SK-N-SH (cell line): ENCODE results near the gene NEK10. TPM values are rescaled to one million over a fixed set of nuclear protein-coding genes. Genes with fewer than 3 reads are reported as not detected.

ENCODE experiments used
- CTCF ChIA-PET: fragments of 300-600, 350-600 bp; formaldehyde crosslinking; extraction: SDS; loops from one replicate; lab custom pipeline; 2021; lab: Yijun Ruan, JAX
- POLR2A ChIA-PET: fragments of 350-600 bp; sonication (Branson Sonifier 250); formaldehyde crosslinking; extraction: SDS; loops from one replicate; lab custom pipeline; 2020; ENCODE audit warnings: antibody characterized with exemption, inconsistent platforms; lab: Yijun Ruan, JAX
- DNase-seq: peaks from one replicate; pipeline ENCODE4 v3.0.0; 2012
- H2AFZ ChIP-seq: fragments of 200-600 bp; sonication (generic); 2 replicates; pipeline ENCODE4 v1.8.1; 2016; ENCODE audit warnings: antibody characterized with exemption, mild to moderate bottlenecking, low read depth
- H3F3A ChIP-seq: fragments of 200-600 bp; sonication (generic); replicated peaks from 2 replicates; pipeline ENCODE3; 2016; ENCODE audit warnings: antibody characterized with exemption, mild to moderate bottlenecking; ENCODE audit not compliant: insufficient read depth
- H3K27ac ChIP-seq, 2 experiments: fragments of 200-500 bp in 1 of 2; fragments of 200-600 bp in 1 of 2; sonication (Bioruptor generic) in 1 of 2; sonication (generic), shearing (Covaris generic) in 1 of 2; 2 replicates each; pipeline versions ENCODE4 v1.5.1 to v1.6.1; 2014 to 2016; ENCODE audit warnings: low read depth in 2 of 2, inconsistent platforms in 1 of 2, low read length in 1 of 2, mild to moderate bottlenecking in 1 of 2, mixed read lengths in 1 of 2
- H3K27me3 ChIP-seq: fragments of 200-600 bp; sonication (generic), shearing (Covaris generic); 2 replicates; pipeline ENCODE4 v1.6.1; 2016; ENCODE audit warnings: mixed run types; ENCODE audit not compliant: insufficient read depth
- H3K36me3 ChIP-seq, 2 experiments: fragments of 200-500 bp in 1 of 2; fragments of 200-600 bp in 1 of 2; sonication (Bioruptor generic) in 1 of 2; sonication (generic) in 1 of 2; replicated peaks in 1 of 2; 2 replicates each; pipeline versions ENCODE3 to v1.5.1; 2014 to 2016; ENCODE audit warnings: low read length in 1 of 2, mild to moderate bottlenecking in 1 of 2; ENCODE audit not compliant: insufficient read depth in 2 of 2, control insufficient read depth in 1 of 2
- H3K4me1 ChIP-seq, 2 experiments: fragments of 200-500 bp in 1 of 2; fragments of 200-600 bp in 1 of 2; sonication (Bioruptor generic) in 1 of 2; sonication (generic), shearing (Covaris generic) in 1 of 2; 2 replicates each; pipeline versions ENCODE4 v1.5.1 to v1.6.1; 2014 to 2016; ENCODE audit warnings: low read depth in 1 of 2, low read length in 1 of 2, mixed run types in 1 of 2; ENCODE audit not compliant: insufficient read depth in 2 of 2, control insufficient read depth in 1 of 2
- H3K4me2 ChIP-seq: fragments of 200-600 bp; sonication (generic), shearing (Covaris generic); 2 replicates; pipeline ENCODE4 v1.6.1; 2017; ENCODE audit warnings: mixed run types
- H3K4me3 ChIP-seq, 2 experiments: fragments of 200-500 bp in 1 of 2; fragments of 200-600 bp in 1 of 2; sonication (Bioruptor generic) in 1 of 2; sonication (generic), shearing (Covaris generic) in 1 of 2; 2 replicates each; pipeline versions ENCODE4 v1.5.1 to v1.8.1; 2014 to 2016; ENCODE audit warnings: low read depth in 2 of 2, inconsistent platforms in 1 of 2, low read length in 1 of 2, mild to moderate bottlenecking in 1 of 2, mixed read lengths in 1 of 2, moderate library complexity in 1 of 2
- H3K79me2 ChIP-seq: fragments of 200-600 bp; sonication (generic); 2 replicates; pipeline ENCODE4 v1.8.1; 2017; ENCODE audit warnings: mild to moderate bottlenecking; ENCODE audit not compliant: insufficient read depth
- H3K9ac ChIP-seq: fragments of 200-600 bp; sonication (generic); 2 replicates; pipeline ENCODE4 v1.6.1; 2017; ENCODE audit warnings: mixed run types
- H3K9me2 ChIP-seq: fragments of 200-600 bp; sonication (generic); 2 replicates; pipeline ENCODE4 v1.6.1; 2017; ENCODE audit warnings: mixed run types
- H3K9me3 ChIP-seq: fragments of 200-600 bp; sonication (generic); 2 replicates; pipeline ENCODE4 v1.6.1; 2017; ENCODE audit warnings: mixed run types, mild to moderate bottlenecking, moderate library complexity
- H4K20me1 ChIP-seq: fragments of 200-600 bp; sonication (generic); 2 replicates; pipeline ENCODE4 v1.6.1; 2017; ENCODE audit warnings: mild to moderate bottlenecking, mixed run types; ENCODE audit not compliant: insufficient read depth
- FOXJ3 ChIP-seq: sonication (generic); formaldehyde crosslinking; IDR thresholded peaks from 2 replicates; pipeline ENCODE4 v1.5.1; 2020; ENCODE audit warnings: mild to moderate bottlenecking, missing genetic modification reagents
- IRF3 ChIP-seq: fragments of 150-350 bp; IDR thresholded peaks from 2 replicates; pipeline ENCODE4 v1.6.1; 2016; ENCODE audit warnings: mild to moderate bottlenecking, low read depth, low read length
- JUND ChIP-seq: IDR thresholded peaks from 2 replicates; pipeline ENCODE4 v1.4.0; 2012
- MEF2A ChIP-seq: IDR thresholded peaks from 2 replicates; pipeline ENCODE4 v1.4.0; 2012; ENCODE audit warnings: low read depth, borderline replicate concordance
- MXI1 ChIP-seq: IDR thresholded peaks from 2 replicates; pipeline ENCODE4 v1.6.1; 2012; ENCODE audit warnings: mild to moderate bottlenecking, low read depth, low read length, improper control_type of control experiment
- NFIC ChIP-seq: IDR thresholded peaks from 2 replicates; pipeline ENCODE4 v1.4.0; 2012; ENCODE audit warnings: borderline replicate concordance
- NRF1 ChIP-seq: IDR thresholded peaks from 2 replicates; pipeline ENCODE4 v1.6.1; 2012; ENCODE audit warnings: low read depth, mild to moderate bottlenecking, low read length
- POLR2AphosphoS5 ChIP-seq: IDR thresholded peaks from 2 replicates; pipeline ENCODE4 v1.6.1; 2012; ENCODE audit warnings: low read depth, low read length
- RAD21 ChIP-seq: IDR thresholded peaks from 2 replicates; pipeline ENCODE4 v1.6.1; 2012; ENCODE audit warnings: mild to moderate bottlenecking, low read length
- RCOR1 ChIP-seq: fragments of 150-350 bp; IDR thresholded peaks from 2 replicates; pipeline ENCODE4 v1.6.1; 2017; ENCODE audit warnings: antibody characterized with exemption, low read length
- RXRA ChIP-seq: IDR thresholded peaks from 2 replicates; pipeline ENCODE4 v1.4.0; 2012; ENCODE audit warnings: low read depth, mild to moderate bottlenecking, borderline replicate concordance
- TCF12 ChIP-seq: IDR thresholded peaks from 2 replicates; pipeline ENCODE4 v1.4.0; 2012
- TEAD4 ChIP-seq: IDR thresholded peaks from 2 replicates; pipeline ENCODE4 v1.4.0; 2012; ENCODE audit warnings: mild to moderate bottlenecking, borderline replicate concordance; ENCODE audit not compliant: insufficient read depth
- USF1 ChIP-seq: IDR thresholded peaks from 2 replicates; pipeline ENCODE4 v1.4.0; 2012; ENCODE audit warnings: low read depth, borderline replicate concordance
- USF2 ChIP-seq: fragments of 150-350 bp; IDR thresholded peaks from 2 replicates; pipeline ENCODE4 v1.6.1; 2017; ENCODE audit warnings: antibody characterized with exemption, low read length, low read depth, borderline replicate concordance
- ZBTB33 ChIP-seq: IDR thresholded peaks from 2 replicates; pipeline ENCODE4 v1.4.0; 2012; ENCODE audit warnings: low read depth, borderline replicate concordance
- WGBS: methylation state at CpG from one replicate; pipeline ENCODE4 v1.1.6; 2017; ENCODE audit warnings: low lambda C conversion rate; 5-methylcytosine and 5-hydroxymethylcytosine counted together
- polyA plus RNA-seq, 3 experiments: library from polyadenylated mRNA; depleted of rRNA; stranded (reverse); fragments of >200 nt; gene quantifications; 2 replicates each; pipeline ENCODE4 v1.2.3, GENCODE V29; 2012
- TF ChIP-seq, protein P1 (sequence below): IDR thresholded peaks from 2 replicates; pipeline ENCODE4; 2012

The NEK10 gene
- polyA plus RNA-seq, 1 of the 3 experiments (the other 2 are of a cell fraction), result 1.0 TPM

DNA sequence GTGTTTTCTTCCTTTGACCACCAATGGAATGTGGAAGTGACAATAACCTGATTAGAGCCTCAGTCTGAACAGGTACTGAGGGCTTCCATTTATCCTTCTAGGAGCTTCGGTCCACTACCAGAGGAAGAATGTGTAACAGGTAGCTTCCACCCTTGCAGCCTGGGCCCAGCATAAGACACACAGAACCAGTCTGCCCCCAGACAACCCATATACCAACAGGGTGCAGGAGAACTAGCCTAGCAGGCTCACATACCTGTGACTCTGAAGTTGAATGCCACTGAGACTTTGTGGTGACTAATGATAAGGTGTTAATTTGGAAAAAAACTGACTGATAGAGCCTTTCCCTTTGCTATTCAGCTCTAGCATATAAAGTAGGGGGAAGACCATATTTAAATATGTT is 166.2 kb downstream of the NEK10 start:
- no peaks in the 10 kb centered on the region for H3K9me2 ChIP-seq
- no peaks in the 10 kb centered on the region for H3K9me3 ChIP-seq
- ChIA-PET POLR2A (no interaction called here), CTCF (interaction anchor here (1.1 to 1.9 kb wide), 3 partner anchors 12 to 264 kb away, joined by 3 to 8 read pairs (median 4); no protein-coding TSS in a partner anchor)
- no peak for DNase-seq
- no peaks in the 10 kb centered on the region for H3K79me2 ChIP-seq
- no peaks in the 10 kb centered on the region for H3K36me3 ChIP-seq
- no peak overlapping the region for H2AFZ ChIP-seq
- H3K4me2 ChIP-seq, result no peak overlapping the region
- no peaks in the 10 kb centered on the region for H3K27me3 ChIP-seq
- no peaks in the 10 kb centered on the region for H3F3A ChIP-seq
- H3K27ac ChIP-seq, result no peak overlapping the region
- no peak overlapping the region for H3K4me3 ChIP-seq
- H4K20me1 ChIP-seq, result no peaks in the 10 kb centered on the region
- H3K4me1 ChIP-seq, result no peaks in the 10 kb centered on the region
- 91% methylated on average over 1 of the region's 1 CpG for WGBS
- TF ChIP-seq TCF12 (no peak), RCOR1 (no peak), NRF1 (no peak), MEF2A (no peak), NFIC (no peak)
- no peak overlapping the region for H3K9ac ChIP-seq

DNA sequence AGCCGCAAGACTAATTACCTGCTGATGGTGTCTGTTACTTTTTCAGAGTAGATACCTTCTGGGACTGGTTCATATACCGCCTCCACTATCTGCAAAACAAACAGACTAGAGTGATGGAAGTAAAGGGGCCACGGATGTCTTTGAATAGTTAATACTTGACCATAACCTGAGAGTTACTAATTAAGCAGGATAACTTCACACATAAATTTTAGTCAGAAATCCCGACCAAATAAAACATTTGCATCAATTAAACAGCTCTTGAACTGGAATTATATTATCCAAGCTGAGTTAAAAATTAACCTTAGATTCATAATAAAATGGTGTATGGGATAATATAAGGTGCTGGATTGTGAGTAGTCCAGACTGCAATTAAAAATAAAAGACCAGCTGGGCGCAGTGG is 167.7 kb downstream of the NEK10 start:
- Histone ChIP-seq H3K4me2 (no peak overlapping the region), H3K27ac (no peak overlapping the region), H3K4me3 (no peak overlapping the region), H3K9me3 (no peaks in the 10 kb centered on the region), H2AFZ (no peak overlapping the region), H3K27me3 (no peaks in the 10 kb centered on the region), H3K36me3 (no peaks in the 10 kb centered on the region), H4K20me1 (no peaks in the 10 kb centered on the region), H3K4me1 (no peaks in the 10 kb centered on the region), H3K9ac (no peak overlapping the region), H3K9me2 (no peaks in the 10 kb centered on the region), H3F3A (no peaks in the 10 kb centered on the region), H3K79me2 (no peaks in the 10 kb centered on the region)
- TF ChIP-seq IRF3 (no peak), FOXJ3 (CRISPR knock-in tag) (no peak), POLR2AphosphoS5 (no peak), RAD21 (no peak), USF2 (no peak), NFIC (no peak), TEAD4 (no peak), USF1 (no peak), NRF1 (no peak), MXI1 (no peak), JUND (no peak), ZBTB33 (no peak), RXRA (no peak), RCOR1 (no peak), TCF12 (no peak)
- TF ChIP-seq, protein P1, sequence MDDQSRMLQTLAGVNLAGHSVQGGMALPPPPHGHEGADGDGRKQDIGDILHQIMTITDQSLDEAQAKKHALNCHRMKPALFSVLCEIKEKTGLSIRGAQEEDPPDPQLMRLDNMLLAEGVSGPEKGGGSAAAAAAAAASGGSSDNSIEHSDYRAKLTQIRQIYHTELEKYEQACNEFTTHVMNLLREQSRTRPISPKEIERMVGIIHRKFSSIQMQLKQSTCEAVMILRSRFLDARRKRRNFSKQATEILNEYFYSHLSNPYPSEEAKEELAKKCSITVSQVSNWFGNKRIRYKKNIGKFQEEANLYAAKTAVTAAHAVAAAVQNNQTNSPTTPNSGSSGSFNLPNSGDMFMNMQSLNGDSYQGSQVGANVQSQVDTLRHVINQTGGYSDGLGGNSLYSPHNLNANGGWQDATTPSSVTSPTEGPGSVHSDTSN, result no peak
- POLR2A ChIA-PET, result no interaction called here
- WGBS, result 57% methylated on average over 5 of the region's 5 CpGs
- no peak for DNase-seq
- CTCF ChIA-PET, result interaction anchor here (1.9 kb wide), 1 partner anchor 29 kb away, joined by 4 read pairs; no protein-coding TSS in a partner anchor
